Kidney epithelial cell (primary cell): ENCODE results near the gene GRHL3. TPM values are rescaled to one million over a fixed set of nuclear protein-coding genes. Genes with fewer than 3 reads are reported as not detected.

Experiments used
- DNase-seq: peaks from one replicate; pipeline ENCODE4 v3.0.0-alpha.2; 2010; ENCODE audit warnings: low read depth
- H3K27me3 ChIP-seq: 2 replicates; pipeline ENCODE4 v1.6.0; 2011; ENCODE audit warnings: low read length; ENCODE audit not compliant: control insufficient read depth, insufficient read depth
- H3K36me3 ChIP-seq: 2 replicates; pipeline ENCODE4 v1.5.1; 2011; ENCODE audit warnings: low read length; ENCODE audit not compliant: control insufficient read depth, insufficient read depth
- H3K4me3 ChIP-seq: 2 replicates; pipeline ENCODE4 v1.5.1; 2011; ENCODE audit warnings: low read depth, mild to moderate bottlenecking, control low read depth, low read length
- total RNA-seq: library from RNA; depleted of rRNA; stranded (reverse); fragments of >200 nt; gene quantifications from 2 replicates; pipeline ENCODE4 v1.2.3, GENCODE V29; 2015
- TF ChIP-seq, protein P1 (sequence below): IDR thresholded peaks from 2 replicates; pipeline ENCODE4 v1.5.1; 2011; ENCODE audit warnings: mild to moderate bottlenecking, moderate library complexity, low read length, control low read depth, inconsistent platforms; ENCODE audit not compliant: insufficient read depth, poor library complexity, severe bottlenecking

The GRHL3 gene
- total RNA-seq, 1 donor from 2014 or later = 12.5 TPM

DNA sequence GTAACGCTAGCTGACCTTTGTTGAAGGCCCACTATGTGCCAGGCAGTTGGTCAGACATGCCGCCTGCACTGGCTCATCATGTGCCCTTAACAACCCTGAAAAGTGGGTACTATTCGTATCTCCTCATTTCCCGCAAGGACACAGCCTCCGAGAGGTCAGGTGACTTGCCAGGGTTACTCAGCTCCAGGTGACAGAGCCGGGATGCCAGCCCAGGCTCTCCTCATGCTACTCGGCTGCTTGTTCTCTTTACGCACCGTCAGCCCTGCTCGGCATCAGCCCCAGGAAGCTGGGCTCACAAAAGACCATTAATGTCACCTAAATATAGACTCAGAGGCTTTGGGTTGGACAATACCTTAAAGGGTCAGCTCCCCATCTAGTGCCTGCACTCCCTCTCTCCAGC is 29.0 kb downstream of the GRHL3 start:
- H3K27me3 ChIP-seq = peaks cover 10% of the 10 kb centered on the region
- TF ChIP-seq, protein P1, sequence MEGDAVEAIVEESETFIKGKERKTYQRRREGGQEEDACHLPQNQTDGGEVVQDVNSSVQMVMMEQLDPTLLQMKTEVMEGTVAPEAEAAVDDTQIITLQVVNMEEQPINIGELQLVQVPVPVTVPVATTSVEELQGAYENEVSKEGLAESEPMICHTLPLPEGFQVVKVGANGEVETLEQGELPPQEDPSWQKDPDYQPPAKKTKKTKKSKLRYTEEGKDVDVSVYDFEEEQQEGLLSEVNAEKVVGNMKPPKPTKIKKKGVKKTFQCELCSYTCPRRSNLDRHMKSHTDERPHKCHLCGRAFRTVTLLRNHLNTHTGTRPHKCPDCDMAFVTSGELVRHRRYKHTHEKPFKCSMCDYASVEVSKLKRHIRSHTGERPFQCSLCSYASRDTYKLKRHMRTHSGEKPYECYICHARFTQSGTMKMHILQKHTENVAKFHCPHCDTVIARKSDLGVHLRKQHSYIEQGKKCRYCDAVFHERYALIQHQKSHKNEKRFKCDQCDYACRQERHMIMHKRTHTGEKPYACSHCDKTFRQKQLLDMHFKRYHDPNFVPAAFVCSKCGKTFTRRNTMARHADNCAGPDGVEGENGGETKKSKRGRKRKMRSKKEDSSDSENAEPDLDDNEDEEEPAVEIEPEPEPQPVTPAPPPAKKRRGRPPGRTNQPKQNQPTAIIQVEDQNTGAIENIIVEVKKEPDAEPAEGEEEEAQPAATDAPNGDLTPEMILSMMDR = no peak
- no peak overlapping the region for H3K4me3 ChIP-seq
- no peak for DNase-seq
- H3K36me3 ChIP-seq = no peaks in the 10 kb centered on the region

DNA sequence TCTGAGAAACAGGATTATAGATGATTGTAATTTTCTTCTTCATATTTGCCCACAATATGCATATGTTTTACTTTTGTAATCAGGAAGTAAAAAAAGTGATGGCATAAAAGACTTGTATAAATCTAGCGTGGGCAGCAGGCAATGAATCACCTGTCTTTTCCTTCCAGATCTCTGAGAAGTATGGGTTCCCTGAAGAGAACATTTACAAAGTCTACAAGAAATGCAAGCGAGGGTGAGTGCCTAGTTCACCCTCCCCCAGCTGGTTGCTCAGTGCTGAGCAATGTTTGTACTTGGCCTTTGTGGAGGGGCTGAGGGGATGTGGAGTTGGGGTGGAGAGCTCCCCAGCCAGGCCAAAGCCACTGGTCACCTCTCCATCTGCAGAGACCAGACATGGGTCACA is 30.7 kb downstream of the GRHL3 start:
- Histone ChIP-seq H3K27me3 (peaks cover 5% of the 10 kb centered on the region), H3K36me3 (no peaks in the 10 kb centered on the region), H3K4me3 (no peak overlapping the region)
- DNase-seq = no peak
- TF ChIP-seq, protein P1 = no peak

DNA sequence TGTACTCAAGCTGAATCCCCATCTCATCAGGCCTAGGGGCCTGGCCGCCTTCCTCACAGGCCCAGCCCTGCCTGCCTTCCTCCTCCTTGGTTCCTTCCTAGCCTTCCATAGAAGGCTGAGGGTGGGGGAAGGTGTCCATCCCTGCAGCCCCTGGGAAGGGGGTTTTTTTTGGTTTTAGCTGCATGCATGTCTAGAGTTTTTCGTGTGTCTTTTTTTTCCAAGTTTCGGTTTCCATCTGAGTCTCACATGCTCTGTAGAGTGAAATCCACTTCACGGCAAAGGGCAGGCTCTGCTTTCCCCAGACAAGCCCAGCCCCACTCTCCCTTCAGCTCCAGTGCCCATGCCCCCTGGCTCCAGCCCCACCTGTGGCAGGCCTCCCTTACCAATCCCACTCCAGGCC is 32.1 kb downstream of the GRHL3 start:
- Histone ChIP-seq H3K36me3 (no peaks in the 10 kb centered on the region), H3K4me3 (no peak overlapping the region), H3K27me3 (peaks cover 5% of the 10 kb centered on the region)
- DNase-seq = no peak
- TF ChIP-seq, protein P1 = no peak

DNA sequence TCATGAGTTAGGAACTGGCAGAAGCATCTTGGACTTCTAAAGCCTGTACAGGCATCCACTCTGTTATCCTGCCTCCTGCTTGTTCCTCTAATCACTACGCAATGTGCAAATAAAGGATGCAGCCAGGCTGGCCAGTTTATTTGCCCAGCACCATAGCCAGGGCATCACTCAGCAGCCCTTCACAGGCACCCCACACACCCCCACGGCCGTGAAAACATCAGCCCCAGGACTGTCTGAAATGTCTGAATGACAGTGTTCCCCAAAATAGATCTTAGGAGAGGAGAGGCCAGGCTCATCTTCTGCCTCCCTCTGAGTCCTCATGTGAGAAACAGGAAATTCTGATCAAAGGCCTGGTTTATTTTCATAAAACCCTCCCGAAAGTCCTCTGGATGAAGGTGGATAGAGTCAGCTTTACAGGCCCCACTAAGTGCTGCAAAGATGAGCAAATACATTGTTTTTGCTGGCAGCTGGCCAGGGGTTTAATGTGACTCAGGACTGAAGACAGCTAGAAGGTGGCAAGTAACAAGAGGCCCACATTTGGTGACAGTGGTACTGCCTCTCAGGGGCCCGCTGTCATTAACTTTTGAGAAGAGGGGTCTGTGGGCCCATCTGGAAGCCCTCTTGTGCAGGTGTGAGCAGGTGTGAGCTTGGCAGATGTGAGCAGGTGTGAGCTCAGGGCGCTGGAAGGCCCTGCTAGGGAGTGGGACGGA is 32.9 kb downstream of the GRHL3 start:
- TF ChIP-seq, protein P1 = no peak
- no peak for DNase-seq
- Histone ChIP-seq H3K36me3 (no peaks in the 10 kb centered on the region), H3K27me3 (peaks cover 5% of the 10 kb centered on the region), H3K4me3 (no peak overlapping the region)

DNA sequence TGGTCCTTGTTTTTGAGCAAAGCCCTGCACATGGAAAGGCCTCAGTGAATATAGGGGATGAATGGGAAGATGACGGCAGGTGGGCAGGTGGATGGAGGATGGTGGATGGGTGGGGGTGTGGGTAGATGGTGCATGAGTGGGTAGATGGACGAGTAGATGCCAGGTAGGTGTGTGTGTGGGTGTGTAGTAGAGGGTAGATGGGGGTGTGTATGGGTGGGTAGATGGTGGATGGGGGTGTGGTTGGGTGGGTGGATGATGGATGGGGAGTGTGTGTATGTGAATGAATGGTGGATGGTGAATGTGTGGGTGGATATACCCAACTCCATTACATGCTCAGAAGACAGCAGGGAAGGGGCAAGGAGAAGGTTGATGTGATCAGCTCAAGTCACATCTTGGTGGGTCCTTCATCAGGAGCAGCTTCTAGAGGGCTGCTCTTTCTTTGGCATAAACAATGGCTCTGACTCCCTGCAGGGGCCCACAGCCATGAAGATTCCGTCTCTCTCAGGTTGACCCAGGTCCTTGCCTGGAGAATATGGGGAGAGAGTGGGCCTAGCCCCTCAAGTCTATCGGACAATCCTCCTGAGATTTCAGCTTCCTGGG is 34.2 kb downstream of the GRHL3 start:
- Histone ChIP-seq H3K27me3 (no peaks in the 10 kb centered on the region), H3K36me3 (no peaks in the 10 kb centered on the region), H3K4me3 (no peak overlapping the region)
- TF ChIP-seq, protein P1 = no peak
- DNase-seq = no peak
